ENCODE results near the gene NLGN2.

NLGN2 gene

DNA sequence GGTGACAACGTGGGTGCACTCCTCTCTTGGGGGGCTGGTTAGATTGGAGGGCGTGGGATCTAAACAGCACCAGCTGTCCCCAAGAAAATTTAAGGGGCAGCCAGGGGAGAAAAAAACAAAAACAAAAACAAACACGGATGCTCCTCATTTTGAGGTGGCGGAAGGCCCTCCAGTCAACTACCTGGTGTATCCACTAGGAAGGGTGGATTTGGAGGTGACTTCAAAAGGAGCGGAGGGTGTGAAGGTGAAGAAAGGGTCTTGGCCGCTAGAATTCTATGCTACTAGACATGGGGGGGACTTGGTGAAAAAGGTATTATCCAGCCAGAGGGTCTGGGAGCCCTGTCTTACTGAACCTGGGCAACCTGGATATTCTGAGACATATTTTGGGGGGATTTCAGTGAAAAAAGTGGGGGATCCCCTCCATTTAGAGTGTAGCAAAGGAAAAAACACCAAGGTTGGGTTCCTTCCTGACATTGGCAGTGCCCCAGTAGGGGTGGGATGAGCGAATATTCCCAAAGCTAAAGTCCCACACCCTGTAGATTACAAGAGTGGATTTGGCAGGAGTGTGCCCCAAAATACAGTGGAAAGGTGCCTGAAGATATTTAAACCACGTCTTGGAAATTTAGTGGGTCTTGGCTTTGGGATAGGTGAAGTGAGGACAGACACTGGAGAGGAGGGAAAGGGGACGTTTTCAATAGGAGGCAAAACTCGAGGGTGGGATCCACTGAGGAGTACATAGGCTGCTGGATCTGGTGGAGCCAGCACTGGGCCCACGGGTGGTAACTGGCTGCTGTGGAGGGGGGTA is 31.2 kb downstream of the NLGN2 start:
- DNase-seq: no peak

DNA sequence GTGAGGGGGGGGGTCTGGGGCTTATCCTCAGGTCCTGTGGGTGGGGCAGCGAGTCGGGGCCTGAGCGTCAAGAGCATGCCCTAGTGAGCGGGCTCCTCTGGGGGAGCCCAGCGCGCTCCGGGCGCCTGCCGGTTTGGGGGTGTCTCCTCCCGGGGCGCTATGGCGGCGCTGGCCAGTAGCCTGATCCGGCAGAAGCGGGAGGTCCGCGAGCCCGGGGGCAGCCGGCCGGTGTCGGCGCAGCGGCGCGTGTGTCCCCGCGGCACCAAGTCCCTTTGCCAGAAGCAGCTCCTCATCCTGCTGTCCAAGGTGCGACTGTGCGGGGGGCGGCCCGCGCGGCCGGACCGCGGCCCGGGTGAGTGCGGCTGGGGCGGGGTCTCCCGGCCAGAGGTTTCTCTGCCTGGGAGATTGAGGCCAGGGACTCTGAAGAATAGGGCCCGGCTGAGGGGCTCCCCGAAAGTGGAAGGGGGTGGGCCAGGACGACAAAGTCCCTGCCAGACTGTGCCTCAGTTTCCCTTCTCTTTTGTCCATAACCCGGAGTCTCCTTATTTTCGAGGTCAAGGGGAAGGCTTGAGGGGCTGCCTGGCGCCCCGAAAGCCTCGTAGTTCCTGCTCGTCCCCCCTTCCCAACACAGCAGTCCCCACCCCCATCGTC is 31.9 kb downstream of the NLGN2 start, which contains the start of gene FGF11:
FGF11 (plus strand) TSS at position 51 of the 651 bp plus-strand sequence; CDS start at position 160, 109 bp downstream.
- DNase-seq: no peak

DNA sequence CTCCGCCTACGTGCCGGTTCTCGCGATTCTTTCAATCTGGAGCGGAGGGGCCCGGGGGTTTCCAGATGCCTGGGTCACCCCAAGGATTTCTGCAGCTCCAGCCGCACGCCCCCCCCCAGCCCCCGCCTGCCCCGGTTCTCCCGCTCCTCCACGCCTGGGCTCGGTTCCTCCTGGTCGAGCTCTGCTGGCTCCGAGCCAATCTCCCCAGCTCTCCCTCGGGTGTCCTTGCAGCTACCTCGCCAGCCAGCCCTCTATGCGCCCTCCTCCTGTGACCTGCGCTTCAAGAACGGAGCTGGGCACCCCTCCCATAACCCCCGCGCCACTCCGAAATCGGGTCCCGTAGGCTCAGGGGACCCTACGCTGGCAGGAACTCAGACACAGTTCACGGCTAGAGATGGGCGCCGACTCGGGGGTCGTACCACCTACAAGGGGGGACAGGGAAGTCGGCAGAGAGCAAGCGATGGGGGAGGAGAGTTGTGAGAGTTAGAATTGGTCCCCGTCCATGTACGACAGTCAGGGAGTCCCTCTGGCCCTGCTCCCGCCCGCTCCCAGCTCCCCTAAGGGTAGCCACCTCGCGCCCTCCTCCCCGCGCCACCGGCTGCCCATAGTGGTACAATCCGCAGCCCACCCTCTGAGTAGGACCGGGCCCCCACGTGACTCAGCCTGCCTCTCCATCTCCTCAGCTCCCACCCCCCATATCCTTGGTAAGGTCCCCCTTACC is 32.6 kb downstream of the NLGN2 start:
- DNase-seq: no peak

DNA sequence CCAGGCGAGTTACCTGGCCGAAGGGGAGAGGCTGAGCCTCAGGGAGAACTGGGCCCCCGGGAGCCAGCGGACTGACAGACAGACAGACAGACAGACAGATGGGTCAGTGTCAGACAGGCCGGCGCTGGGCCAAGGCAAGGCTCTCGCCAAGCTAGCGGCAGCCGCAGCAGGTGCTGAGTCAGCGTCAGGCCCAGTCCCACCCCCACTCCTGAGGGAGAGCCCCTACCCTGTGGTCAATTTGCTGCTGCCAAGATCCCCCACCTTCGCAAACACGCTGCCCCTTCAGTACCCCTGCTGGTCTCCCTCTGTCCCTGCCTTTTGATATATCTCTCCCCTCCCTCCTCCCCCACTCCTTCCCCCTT is 33.2 kb downstream of the NLGN2 start:
- no peak for DNase-seq

DNA sequence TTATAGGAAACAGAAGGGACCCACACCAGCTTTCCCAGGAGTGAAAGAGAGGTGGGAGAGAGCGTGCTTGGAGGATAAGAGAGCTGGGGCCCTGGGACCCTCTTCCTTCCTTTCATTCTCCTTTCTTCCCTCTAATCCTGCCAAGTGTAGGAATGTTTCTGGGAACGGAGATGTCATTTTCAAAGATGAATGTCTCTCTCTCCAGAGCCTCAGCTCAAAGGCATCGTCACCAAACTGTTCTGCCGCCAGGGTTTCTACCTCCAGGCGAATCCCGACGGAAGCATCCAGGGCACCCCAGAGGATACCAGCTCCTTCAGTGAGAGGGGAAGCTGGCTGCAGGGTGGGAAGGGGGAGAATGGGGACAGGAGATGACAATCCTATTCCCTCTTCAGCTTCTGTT is 33.6 kb downstream of the NLGN2 start:
- no peak for DNase-seq

DNA sequence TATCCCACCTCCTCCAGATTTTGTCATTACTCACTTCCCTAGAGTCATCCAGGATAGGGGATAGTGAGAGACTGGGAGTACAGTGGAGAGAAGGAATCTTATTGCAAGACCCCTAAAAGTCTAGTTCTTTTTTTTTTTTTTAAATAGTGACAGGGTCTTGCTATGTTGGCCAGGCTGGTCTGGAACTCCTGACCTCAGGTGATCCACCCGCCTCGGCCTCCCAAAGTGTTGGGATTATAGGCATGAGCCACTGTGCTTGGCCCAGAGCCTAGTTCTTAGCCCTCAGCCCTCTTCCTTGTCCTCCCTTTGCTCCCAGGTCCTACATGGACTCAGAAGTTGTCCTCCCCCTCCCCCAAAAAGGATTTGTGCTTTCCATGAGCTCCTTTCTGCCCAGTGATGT is 34.5 kb downstream of the NLGN2 start:
- no peak for DNase-seq

DNA sequence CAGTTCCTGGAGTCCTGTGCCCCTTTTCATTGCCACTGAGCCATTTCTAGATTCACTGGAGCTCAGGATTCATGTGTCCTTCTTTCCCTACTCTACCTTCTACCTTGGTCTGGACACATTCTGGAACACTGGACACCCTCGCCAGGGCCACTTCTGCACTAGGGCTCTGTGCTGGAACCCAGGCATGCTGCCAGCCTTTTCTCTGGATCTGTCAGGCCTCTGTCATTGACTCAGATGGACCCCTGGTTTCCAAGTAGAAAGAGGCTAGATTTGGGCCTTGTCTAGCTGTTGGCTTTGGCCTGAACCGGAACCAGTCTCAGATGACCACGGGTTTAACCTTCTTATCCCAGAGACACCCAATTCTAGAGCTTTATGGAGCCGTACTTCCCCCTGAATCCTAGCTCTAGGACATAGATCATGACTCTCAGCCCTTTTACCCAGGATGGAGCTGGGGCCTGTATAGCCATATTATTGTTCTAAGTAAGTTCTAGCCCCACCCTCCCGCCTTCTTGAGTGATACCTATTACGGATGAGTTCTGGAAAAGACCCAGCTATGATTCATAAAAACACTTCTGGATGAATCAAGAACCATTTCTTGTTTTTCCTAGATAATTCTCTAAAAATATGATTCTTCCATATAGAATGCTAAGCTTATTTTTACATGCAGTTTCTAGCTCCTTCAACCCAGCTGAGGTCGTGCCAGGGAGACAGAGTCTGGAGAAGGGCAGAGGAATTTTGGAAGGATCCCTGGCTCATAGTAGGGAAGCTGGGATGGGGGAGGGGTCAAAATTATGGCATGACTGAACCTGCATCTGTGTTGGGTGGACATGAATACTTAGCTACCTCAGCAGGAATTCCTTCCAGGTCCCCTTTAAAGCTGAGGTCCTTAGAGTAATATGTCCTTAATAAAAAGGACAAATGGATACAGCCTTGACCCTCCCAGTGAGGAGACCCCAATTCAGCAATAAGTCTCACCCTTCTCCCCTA is 36.1 kb downstream of the NLGN2 start:
- DNase-seq: no peak

DNA sequence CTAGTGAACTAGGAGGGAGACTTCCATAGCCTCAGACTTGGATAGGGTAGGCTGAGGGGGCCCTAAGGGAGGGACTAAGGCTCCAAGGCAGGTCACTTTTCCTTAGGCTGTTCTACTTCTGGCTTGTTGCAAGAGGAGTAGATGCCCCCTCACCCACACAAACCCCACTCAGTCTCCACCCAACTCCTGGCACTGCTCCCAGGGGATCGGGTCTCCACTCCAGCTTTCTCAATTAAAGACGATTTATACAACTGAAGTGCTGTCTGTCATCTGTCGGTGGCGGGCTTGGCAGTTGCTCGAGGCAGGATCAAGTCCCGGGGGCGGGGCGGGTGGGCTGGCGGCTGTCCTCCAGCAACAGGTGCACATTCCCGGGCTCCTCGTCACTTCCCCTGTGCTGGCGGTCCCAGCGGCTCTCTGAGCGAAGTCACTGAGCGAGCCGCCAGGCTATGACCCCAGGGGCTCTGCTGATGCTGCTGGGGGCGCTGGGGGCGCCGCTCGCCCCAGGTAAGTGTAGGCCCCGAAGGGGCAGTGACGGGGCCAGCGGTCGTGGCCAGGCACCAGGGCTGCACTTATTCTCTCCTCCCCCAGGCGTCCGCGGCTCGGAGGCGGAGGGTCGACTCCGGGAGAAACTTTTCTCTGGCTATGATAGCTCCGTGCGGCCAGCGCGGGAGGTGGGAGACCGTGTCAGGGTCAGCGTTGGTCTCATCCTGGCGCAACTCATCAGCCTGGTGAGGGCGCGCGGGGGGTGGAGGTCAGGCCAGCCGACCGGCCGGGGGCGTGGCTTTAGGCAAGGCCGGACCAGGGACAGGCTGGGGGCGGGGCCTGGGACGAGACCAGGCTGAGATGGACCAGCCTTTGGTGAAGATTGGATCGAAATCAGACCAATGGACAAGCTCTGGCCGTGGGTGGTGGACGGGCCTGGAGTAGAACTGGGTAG is 37.3 kb downstream of the NLGN2 start, which contains the start of gene CHRNB1:
CHRNB1 (plus strand) TSS at position 380 of the 937 bp plus-strand sequence; CDS start at position 447, 67 bp downstream.
- peak; percentile 81 to 82 for DNase-seq

DNA sequence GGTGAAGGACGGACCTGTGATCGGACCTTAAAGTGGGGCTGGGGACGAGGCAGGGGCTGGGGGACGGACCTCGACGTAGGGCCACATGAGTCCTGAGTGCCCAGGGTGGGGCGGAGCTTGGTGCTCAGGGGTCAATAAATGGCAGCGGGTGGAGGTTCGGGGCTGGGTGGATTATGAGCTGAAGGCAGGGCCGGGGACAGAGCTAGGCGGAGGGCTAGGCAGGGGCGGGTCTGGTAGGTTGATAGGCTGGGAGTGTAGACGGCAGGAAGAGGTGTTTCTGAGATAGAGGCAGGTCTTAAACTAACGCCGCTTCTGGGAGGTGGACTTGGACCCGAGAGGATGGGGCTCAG is 37.9 kb downstream of the NLGN2 start:
- peak; percentile 81 to 82 for DNase-seq

DNA sequence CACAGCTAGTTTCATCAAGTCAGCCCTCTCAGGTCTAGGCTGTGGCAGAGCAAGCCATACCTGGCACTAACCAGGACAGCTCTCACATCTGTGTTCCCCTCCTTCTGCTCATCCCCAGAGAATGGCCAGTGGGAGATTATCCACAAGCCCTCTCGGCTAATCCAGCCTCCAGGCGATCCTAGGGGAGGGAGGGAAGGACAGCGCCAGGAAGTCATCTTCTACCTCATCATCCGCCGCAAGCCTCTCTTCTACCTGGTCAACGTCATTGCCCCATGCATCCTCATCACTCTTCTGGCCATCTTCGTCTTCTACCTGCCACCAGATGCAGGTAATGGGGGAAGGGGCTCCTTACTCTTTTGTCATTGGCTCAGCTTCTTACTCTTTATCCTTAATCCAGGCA is 40.8 kb downstream of the NLGN2 start:
- DNase-seq: no peak

DNA sequence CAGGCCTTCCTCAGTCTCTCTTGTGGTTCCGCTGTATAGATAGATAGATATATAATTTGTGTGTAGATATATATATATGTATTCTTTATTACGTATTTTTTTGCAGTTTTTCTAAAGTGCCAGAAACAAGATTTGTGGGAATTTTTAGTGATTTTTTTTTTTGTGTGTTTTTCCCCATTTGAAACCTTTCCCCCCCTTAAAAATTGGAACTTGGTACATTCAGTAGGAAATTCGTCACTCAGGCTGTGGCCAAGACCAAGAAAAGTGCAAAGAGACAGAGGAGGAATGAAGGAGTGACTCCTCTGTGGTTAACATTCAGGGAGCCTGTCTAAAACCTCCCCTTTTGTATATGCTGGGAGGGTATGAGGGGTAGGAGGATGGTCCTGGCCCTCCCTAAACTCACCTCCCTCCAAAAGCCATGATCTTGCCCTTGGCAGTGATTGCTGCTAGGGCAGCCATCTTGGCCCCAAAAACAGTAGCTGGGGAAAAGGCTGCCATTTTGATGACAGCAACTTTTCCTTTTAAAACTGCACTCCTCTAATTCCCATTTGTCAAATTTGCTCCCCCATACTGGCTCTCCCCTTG is 52.4 kb downstream of the NLGN2 start:
- no peak for DNase-seq

DNA sequence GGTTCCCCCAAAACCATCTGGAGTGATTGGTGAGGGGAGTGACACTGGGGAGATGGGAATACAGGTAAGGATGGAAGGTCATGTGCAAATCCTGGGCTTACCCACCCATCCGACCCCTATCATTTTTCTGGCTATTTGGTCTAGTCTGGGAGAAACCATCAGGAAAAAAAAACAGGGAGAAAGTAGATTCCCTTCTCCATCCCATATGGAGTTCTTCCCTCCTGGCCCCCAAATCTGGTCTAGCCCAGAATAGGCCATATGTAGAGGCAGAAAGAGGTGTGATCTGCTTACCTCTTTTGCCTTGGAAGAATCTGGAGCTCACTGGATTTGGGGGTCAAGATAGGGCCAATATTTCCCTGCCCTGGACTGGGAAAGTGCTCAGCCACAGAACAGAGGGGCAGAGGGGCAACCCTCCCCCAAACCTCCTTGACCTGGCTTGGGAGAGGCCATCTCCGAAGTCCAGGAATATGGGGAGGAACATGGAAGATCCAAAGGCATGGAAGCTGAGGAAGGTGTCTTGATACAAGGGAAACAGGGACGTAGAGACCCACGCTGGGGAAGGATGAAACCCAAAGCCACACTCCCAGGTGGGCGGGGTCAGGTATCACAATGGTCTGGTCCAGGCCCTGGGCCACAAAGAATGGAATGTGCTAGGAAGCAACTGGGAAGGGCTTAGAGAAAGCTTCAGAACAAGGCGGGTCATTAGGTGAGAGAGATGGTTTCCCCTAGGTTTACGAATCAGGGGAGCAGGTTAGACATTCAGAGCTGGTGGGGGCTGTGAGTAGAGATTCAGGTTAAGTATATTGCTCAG is 53.4 kb downstream of the NLGN2 start:
- no peak for DNase-seq

DNA sequence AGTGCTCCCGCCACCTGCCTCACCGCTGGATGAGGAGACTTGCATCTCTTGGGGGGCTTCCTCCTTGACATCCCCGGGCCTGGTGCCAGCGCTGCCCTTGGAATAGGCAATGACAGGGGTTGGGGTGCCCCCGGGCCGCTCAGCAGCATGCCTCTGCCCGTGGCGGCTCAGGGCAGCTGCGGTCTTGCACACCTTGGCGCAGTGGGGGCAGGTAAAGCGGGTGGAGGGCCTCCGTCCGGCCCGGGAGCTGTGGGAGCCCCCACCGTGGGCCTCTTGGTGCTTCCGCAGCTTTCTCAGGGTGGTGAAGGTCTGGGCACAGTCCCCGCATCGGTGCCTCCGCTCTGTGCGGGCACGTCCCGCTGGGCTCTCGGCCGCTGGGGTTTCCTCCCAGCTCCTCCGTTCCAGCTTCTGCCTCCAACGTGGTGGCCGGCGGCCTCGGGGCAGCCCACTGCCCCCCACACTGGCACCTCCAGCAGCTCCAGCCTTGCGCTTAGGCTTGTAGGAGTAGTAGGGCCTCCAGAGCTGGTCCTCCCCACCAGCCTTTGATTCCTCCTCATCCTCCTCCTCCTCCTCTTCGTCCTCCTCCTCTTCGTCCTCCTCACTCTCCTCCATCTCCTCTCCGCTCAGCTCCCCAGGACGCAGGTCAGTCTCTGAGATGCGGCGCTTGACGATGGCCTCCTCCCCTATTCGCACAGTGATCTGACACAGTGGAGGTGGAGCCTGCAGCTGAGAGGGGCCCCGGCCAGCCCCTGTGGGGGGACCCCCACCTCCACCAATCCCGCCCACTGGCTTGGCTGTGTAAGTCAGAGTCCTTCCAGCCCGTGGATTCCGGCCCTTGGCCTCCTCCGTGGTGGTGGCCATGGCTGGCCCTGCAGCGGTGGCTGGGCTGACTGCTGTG is 55.1 kb downstream of the NLGN2 start:
- no peak for DNase-seq

DNA sequence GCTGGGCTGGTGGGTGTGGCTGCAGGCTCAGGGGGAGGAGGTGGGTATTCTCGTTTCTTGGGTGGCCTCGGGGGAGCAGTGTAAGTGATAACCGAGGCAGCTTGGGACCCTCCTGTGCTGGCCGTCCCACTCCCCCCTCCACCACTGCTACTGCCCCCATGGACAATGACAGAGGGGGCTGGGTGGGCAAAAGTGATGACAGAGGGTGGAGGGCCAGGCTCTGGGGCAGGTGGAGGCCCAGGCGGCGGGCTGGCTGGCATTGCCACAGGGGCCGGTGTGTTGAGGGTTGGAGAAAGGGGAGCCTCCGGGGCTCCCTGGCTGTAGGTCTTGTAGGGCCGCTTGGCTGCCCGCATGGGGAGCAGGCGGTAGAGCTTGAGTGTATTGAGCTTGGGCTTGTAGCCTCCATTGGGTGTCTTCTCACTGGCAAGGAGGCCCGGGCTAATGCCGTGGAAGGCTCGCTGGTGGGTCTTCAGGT is 55.8 kb downstream of the NLGN2 start:
- DNase-seq: no peak

DNA sequence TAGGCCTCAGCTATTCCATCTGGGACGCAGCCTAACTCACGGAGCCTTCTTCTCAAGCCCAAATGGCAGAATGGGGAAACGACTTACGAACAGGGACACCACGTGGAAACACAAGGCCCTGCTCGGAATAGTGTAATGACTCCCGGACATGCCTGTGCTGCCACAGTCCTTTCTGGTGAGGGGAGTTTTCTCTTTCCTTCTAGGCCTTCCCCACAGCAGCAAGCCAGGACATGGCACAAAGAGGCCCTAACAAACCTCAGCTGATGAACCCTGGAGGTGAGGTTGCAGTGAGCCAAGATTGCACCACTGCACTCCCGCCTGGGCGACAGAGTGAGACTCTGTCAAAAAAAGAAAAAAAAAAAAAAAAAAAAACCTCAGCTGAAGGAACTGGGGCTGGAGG is 56.4 kb downstream of the NLGN2 start:
- no peak for DNase-seq

DNA sequence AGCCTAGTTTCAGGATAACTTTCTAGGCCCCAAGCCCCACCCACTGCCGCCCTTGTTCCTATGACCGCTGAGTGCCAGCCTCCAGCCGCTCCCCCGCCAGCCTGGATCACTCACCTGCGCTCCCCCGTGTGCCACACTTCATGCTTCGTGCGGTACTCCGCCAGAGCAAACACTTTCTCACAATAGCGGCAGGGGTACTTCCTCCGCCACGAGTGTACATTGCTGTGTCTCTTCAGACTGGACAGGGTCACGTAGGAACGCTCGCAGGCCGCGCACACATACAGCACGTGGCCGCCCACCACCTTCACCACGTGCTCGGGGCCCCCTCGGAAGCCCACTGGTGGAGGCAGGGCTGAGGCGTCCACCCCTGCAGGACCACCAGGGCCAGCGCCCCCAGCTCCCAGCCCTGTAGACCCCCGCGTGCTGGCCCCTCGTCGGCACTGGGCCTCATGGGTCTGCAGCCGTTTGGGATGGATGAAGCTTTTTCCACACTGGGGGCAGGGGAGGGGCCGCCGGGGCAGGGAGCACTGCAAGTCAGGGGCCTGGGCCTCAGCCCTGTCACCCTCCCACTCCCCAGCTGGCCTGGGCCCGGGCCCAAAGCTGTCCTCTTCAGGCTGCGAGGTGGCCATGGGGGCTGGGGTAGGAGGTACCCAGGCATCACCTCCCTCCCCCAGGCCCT is 58.1 kb downstream of the NLGN2 start:
- DNase-seq: no peak

DNA sequence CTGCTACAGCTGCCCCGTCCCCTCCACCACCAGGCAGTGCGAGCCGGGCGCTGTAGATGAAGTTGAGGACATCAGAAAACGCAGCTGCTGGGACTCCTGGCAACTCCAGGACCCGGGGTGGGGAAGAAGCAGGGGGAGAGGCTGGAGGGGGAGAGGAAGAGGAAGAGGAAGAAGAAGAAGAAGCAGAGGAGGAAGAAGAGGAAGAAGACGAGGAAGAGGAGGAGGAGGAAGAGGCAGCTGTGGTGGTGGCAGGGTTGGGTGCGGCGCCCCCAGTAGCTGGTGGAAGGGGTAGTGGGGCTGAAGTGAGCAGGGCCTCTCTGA is 58.6 kb downstream of the NLGN2 start:
- DNase-seq: no peak

DNA sequence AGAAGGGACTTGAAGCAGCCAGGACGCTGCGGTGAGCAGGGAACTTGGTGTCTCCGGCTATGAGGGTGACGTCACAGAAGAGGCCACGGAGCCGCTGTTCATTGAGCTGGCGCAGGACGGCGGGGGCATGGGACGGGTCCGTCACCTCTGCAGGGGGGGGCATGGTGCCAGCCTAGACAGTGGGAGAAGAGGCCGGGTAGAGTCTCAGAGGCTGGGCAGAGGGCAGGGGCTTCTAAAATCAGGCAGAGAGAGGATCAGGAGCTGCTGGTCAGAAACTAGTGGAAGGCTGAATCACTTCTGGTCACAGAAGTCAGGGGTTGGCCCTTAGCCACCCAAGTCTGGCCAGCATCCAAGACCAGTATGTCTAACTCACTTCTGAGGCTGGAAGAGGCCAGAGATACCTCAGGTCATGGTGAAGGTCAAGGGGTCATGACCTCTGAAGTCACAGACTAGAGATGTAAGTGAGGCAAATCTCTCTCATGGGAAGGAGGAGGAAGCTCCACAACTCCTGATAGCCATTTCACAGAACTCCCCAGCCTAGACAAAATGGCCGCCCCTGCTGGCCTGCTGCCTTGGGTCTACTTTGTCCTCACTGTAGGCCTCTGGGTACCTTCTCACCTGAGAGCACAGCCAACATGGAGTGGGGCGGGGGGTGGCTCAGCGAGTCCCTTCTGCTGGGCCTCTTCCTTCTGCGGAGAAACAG is 59.1 kb downstream of the NLGN2 start:
- no peak for DNase-seq
